HL-60 (cell line): ENCODE measurements around the gene ZNF618.

ENCODE experiments used
- GABPA ChIP-seq: IDR thresholded peaks from 2 replicates; pipeline ENCODE4 v1.6.1; 2012; ENCODE audit warnings: low read depth
- TF ChIP-seq, protein P1 (sequence below): IDR thresholded peaks from one replicate; pipeline ENCODE4 v1.5.1; 2011; ENCODE audit warnings: low read length, control low read depth, inconsistent platforms; ENCODE audit not compliant: insufficient read depth
- TF ChIP-seq, protein P2 (sequence below): IDR thresholded peaks from 2 replicates; pipeline ENCODE4 v1.6.1; 2012; ENCODE audit warnings: low read depth; ENCODE audit not compliant: insufficient replicate concordance

DNA sequence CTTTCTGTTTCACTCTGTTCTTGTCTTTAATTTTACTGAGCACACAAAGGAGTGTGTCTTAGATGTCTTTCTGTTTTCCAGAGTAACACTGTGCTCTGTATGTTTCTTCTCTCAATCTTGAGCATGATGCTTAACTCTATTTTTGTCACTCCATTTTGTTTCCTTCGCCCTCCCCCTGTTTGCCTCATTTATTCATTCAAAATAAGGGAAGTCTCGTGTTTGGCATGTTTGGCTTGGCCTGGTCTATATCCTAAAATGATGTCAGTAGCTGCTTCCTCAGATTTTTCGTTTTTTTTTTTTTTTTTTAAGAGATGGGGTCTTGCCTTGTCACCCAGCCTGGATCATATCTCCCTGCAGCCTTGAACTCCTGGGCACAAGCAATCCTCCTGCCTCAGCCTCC, 22.0 kb downstream of the ZNF618 start:
- TF ChIP-seq GABPA, result no peak
- TF ChIP-seq, protein P1, sequence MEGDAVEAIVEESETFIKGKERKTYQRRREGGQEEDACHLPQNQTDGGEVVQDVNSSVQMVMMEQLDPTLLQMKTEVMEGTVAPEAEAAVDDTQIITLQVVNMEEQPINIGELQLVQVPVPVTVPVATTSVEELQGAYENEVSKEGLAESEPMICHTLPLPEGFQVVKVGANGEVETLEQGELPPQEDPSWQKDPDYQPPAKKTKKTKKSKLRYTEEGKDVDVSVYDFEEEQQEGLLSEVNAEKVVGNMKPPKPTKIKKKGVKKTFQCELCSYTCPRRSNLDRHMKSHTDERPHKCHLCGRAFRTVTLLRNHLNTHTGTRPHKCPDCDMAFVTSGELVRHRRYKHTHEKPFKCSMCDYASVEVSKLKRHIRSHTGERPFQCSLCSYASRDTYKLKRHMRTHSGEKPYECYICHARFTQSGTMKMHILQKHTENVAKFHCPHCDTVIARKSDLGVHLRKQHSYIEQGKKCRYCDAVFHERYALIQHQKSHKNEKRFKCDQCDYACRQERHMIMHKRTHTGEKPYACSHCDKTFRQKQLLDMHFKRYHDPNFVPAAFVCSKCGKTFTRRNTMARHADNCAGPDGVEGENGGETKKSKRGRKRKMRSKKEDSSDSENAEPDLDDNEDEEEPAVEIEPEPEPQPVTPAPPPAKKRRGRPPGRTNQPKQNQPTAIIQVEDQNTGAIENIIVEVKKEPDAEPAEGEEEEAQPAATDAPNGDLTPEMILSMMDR, result no peak
- TF ChIP-seq, protein P2, sequence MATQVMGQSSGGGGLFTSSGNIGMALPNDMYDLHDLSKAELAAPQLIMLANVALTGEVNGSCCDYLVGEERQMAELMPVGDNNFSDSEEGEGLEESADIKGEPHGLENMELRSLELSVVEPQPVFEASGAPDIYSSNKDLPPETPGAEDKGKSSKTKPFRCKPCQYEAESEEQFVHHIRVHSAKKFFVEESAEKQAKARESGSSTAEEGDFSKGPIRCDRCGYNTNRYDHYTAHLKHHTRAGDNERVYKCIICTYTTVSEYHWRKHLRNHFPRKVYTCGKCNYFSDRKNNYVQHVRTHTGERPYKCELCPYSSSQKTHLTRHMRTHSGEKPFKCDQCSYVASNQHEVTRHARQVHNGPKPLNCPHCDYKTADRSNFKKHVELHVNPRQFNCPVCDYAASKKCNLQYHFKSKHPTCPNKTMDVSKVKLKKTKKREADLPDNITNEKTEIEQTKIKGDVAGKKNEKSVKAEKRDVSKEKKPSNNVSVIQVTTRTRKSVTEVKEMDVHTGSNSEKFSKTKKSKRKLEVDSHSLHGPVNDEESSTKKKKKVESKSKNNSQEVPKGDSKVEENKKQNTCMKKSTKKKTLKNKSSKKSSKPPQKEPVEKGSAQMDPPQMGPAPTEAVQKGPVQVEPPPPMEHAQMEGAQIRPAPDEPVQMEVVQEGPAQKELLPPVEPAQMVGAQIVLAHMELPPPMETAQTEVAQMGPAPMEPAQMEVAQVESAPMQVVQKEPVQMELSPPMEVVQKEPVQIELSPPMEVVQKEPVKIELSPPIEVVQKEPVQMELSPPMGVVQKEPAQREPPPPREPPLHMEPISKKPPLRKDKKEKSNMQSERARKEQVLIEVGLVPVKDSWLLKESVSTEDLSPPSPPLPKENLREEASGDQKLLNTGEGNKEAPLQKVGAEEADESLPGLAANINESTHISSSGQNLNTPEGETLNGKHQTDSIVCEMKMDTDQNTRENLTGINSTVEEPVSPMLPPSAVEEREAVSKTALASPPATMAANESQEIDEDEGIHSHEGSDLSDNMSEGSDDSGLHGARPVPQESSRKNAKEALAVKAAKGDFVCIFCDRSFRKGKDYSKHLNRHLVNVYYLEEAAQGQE, result no peak
